RPMI7951 (cell line): ENCODE data around the gene DNM1L. TPM values are rescaled to one million over a fixed set of nuclear protein-coding genes. Genes with fewer than 3 reads are reported as not detected.

Source experiments
- DNase-seq: peaks from one replicate; pipeline ENCODE4 v3.0.0-alpha.2; 2012; ENCODE audit warnings: low read depth
- total RNA-seq: library from RNA; depleted of rRNA; stranded (reverse); fragments of >200 nt; shearing (Covaris generic); gene quantifications from 2 replicates; pipeline ENCODE4 v1.2.3, GENCODE V29; 2014; rRNA removed

DNM1L gene
- total RNA-seq: 39.3 and 48.4 TPM in 2 replicates

GRCh38 chr12:32679091-32679919 lies at the start of gene DNM1L:
Gene DNM1L, plus strand, starts transcription at chr12:32679301. Its CDS starts 63 bp downstream, at chr12:32679364.
- DNase-seq: peak; percentile 93

DNA sequence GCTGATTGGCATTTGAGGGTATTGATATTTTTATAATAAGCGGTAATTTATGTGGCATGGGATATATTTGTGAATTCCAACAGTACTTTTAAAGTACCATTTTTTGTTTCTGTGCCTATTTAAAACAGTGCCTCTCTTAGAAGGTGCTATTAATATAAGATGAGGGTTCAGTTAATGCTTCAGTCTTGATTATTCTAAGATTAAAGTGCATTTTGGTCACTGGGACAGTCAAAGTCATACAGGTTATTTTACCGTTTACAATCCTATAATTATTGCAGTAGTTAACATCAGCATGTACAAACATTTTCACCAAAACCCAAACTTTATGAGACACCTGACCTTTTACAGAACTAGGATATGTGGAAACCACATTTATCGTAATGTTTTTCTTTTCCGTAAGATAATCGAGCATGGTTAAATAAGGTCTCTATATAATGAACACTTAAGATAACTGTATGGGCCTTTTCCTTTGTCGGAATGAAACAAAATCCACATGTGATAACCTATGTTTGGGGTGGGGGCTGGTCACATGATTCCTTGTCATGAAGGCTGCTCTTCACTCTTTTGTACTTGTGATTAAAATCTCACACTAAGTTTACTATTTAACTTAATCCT lies 37.7 kb upstream of the DNM1L start:
- DNase-seq: no peak

- DNase-seq: no peak
Observed at GRCh38 chr12:32644431-32644830, 34.7 kb upstream of the DNM1L start.

DNA sequence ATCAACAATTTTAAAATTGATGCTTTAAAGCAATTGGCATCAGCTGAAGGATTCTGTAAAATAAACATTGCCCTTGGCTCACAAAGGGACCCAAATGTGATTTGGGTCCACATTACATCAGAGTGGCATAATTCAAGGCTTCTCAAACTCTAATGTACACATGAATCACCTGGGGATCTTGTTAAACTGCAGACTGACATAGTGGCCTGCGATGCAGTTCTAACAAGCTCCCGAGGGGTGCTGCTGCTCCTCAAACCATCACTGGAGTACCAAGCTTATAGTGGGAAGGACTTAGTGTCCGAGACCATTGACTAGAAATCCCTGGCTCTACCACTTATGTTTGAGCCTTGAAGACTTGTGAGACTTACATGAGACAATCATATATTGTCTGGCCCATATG lies 31.8 kb upstream of the DNM1L start:
- DNase-seq: no peak

DNA sequence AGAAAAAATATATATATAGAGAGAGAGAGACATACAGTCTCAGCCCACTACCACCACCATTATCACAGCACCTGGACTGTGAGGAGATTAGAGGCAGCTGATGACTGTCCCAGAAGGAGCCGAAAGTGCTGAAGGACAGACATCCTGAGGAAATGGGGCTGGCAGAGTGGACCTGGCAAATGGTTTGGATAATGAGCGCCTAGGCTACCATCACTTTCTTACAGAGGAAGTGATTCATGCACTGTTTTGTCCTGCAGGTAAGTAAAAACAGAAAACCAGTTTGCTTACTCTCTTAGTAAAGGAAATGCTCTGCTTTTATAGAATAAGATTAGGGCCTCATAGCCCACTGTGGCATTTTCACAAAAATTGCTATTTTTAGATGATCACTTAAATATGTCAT lies 28.6 kb upstream of the DNM1L start:
- no peak for DNase-seq

DNA sequence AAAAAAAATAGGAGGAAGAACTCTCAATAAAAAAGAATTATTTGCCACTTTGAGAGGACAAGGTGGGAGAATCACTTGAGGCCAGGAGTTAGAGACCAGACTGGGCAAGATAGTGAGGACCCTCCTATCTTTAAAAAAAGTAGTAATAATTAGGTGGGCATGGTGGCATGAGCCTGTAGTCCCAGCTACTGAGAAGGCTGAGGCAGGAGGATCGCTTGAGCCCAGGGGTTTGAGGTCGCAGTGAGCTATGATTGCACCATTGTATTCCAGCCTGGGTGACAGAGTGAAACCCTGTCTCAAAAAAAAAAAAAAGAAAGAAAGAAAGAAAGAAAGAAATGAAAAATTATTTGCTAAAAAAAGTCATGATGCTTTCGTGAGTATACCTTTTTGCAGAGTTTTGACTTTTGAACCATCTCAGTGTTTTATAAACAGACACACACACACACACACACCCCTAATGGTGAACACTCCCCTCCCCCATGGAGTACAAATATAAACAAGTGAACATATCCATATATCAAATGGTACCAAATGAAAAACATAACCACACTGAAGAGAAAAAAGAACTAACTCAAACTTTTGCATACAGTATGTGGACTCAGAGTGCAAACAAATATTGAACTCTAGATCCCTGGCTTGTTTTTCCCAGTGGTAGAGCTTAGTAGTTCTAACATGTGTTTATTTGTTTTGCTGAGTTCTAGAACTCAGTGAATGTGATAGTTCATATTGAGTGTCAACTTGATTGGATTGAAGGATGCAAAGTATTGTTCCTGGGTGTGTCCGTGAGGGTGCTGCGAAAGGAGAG lies 27.7 kb upstream of the DNM1L start:
- no peak for DNase-seq

DNA sequence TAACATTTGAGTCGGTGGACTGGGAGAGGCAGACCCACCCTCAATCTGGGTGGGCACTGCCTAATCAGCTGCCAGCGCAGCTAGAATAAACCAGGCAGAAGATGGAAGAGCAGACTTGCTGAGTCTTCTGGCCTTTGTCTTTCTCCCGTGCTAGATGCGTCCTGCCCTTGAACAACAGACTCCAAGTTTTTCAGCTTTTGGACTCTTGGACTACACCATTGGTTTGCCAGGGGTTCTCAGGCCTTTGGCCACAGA lies 27.2 kb upstream of the DNM1L start:
- no peak for DNase-seq

- no peak for DNase-seq
Observed at GRCh38 chr12:32659908-32660440, 19.1 kb upstream of the DNM1L start.

- DNase-seq: no peak
Observed at GRCh38 chr12:32661706-32662105, 17.4 kb upstream of the DNM1L start.

DNA sequence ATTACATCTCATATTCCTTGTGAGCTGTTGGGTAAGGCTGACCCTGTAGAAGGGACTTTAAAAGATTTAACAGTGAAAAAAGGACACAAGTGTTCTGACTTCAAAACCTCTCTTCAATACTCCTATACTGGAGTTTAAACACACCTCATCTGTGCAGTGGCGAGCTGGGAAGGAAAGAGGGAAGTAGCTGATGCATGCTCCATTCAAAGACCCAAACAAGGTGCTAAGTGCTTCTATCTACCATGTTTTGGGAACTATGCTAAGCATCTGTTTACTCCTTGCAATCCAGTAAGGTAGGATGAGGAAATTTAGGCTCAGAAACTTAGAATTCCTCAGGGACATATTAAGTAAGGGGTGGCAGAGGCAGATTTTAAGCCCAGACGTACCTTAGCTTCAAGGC lies 16.4 kb upstream of the DNM1L start:
- no peak for DNase-seq

GRCh38 chr12:32666018-32666417 lies 13.1 kb upstream of the DNM1L start:
- no peak for DNase-seq

- no peak for DNase-seq
Observed at GRCh38 chr12:32669584-32669983, 9.5 kb upstream of the DNM1L start.

DNA sequence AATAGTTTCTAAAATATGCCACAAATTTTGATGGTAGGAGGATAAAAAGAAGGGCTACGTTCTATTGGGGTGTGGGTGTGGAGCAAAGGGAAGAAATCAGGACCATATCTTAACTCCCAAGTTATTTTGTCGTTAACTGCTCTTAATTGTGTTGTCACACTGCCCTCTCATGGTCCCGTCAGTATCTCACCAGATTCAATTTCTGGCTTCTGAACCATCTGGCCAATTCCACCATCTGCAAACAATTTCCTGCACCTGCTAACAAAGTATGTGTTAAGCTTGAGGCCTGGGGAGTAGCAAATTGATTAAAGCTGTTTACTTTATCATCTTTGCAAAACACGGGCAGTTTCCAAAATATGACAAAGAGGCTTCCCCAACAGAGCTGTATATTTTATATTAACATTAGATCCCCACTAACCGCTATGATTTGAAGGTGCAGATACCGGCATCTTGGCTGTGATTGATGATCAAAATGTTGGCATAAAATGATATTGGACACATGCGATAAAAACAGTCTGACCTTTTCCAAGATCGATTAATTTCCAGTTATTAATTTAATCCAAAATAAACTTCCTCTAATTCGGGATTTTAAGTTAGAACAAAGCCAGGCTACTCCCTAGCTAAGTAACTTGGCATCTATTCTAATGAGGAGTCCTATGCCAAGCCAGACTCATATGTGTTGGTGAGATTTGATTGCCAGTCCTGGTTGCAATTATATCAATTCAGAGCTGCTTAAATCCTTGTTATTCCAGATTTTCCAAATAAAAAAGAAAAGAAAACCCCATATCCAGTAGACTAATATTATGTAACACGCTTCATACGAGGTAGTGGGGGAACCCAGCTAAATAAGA lies 6.9 kb upstream of the DNM1L start:
- DNase-seq: peak; percentile 82

- DNase-seq: no peak
Observed at GRCh38 chr12:32679920-32680237, 778 bp downstream of the DNM1L start.

- DNase-seq: no peak
Observed at GRCh38 chr12:32680787-32681186, 1.7 kb downstream of the DNM1L start.

- no peak for DNase-seq
Observed at GRCh38 chr12:32681272-32681671, 2.2 kb downstream of the DNM1L start.

GRCh38 chr12:32686340-32686739 lies 7.2 kb downstream of the DNM1L start:
- no peak for DNase-seq

- DNase-seq: no peak
Observed at GRCh38 chr12:32688786-32689185, 9.7 kb downstream of the DNM1L start.

GRCh38 chr12:32690927-32691326 lies 11.8 kb downstream of the DNM1L start:
- DNase-seq: no peak

DNA sequence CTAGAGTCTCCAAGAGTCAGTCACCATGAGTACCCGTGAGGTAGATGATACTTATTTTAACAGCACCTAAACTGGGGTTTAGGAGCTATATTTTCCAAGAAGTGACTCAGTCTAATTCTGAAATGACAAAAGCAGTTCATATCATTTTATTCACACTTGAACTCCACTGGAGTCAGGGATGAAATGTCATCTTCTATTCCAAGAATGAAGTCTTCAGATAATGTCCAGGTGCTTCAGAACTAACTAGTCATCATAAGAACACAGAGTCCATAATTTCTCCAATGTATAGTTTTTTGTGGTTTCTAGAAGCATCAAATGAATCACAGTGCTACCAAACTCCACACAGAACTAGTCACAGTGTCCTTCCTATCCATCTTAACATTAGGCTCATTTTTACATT lies 13.3 kb downstream of the DNM1L start:
- no peak for DNase-seq

DNA sequence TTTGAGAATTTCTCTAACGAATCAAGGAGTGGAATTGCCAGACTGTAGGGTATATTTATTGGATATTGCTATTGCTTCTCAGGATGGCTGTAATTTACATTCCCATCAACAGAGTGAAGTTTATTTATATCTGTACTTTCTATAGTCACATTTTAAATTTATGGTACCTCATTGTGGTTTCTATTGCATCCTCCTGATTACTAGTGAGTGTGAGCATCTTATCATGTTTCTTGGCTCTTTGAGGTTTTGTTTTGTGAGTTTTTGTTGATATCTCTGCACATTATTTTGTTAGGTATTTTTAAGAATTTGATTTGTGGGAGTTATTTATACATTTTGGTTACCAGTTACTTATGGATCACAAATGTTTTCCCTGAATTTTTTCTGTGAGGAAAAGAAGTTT lies 13.9 kb downstream of the DNM1L start:
- DNase-seq: no peak

GRCh38 chr12:32695787-32696186 lies 16.7 kb downstream of the DNM1L start:
- DNase-seq: no peak
